Erythroblast (primary cell): Measurements from ENCODE around the gene TCIRG1.

ENCODE experiments used
- DNase-seq, 2 experiments: peaks; one replicate each; lab custom pipeline; 2025; lab: John Stamatoyannopoulos, UW
- GATA1 ChIP-seq: IDR thresholded peaks from 2 replicates; pipeline ENCODE4 v1.6.1; 2011; ENCODE audit warnings: low read depth, mild to moderate bottlenecking, control low read depth, low read length, moderate library complexity
- POLR2A ChIP-seq: IDR thresholded peaks from 2 replicates; pipeline ENCODE4 v1.6.1; 2011; ENCODE audit warnings: mild to moderate bottlenecking, low read length

The TCIRG1 gene

GRCh38 chr11:68076371-68077042, 37.7 kb downstream of the TCIRG1 start:
- peak in 1 of 2 experiments; percentile 25 for DNase-seq
- no peak for TF ChIP-seq GATA1
- no peak for TF ChIP-seq POLR2A

DNA sequence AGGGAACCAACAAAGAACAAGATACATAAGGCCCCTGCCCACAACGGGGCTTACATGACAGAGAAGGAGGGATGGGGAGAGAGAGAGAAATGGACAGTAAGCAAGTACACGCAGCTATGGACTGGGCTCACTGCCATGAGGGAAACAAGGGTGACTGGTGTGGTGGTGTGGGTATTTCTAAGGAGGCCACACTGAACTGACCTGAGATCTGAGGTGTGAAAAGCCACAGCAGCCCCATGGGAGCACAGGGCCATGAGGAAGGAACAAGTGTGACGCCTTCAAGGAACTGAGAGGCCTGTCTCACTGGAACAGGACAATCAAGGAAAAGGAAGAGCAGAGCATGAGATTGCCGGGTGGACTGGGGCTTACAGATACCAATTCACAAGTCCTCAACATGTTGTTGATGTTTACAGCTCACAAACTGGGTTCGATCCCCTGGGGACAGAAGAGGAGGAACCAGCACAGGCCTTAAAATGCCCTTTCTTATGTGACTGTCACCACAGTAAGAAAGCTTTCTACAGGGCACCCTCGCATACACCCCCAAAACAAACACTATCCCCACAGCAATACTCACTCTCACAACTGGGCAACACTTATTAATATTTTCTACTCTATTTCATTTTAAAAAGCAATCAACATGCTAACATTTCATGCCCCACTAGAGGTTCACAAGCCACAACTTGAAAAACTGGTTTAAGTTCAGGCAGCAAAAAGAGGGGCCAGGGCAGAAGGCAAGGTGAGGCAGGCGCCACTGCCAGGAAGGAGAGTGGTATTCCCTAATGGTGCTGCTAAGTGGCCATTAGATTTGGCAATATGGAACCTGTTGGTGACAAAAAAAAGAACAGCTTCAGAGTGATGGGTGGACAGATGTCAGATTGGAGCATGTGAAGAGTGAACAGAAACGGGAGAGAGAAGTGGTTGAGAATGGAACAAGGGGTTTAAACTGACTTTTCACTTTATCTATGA, 39.1 kb downstream of the TCIRG1 start:
- DNase-seq, result no peak
- TF ChIP-seq GATA1, result no peak
- no peak for TF ChIP-seq POLR2A

DNA sequence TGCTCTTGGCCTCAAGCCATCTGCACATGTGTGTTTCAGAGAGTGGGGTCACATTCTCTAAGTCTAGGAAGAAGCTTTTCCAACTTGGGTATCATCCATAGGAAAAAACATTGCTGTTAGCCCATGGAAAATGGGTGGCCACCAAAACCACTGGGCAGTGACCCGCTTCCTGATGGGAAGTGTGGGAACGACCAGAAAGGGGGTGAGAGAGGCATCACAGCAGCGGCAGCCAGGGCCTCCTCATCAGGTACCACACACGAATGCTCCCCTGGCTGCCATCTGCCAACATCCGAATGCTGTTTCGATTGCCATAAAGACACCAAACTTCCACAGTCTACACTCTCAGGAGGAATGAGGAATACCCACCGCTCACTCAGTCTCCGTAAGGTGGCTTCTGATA, 42.0 kb downstream of the TCIRG1 start:
- DNase-seq, result no peak
- TF ChIP-seq POLR2A, result no peak
- TF ChIP-seq GATA1, result no peak

DNA sequence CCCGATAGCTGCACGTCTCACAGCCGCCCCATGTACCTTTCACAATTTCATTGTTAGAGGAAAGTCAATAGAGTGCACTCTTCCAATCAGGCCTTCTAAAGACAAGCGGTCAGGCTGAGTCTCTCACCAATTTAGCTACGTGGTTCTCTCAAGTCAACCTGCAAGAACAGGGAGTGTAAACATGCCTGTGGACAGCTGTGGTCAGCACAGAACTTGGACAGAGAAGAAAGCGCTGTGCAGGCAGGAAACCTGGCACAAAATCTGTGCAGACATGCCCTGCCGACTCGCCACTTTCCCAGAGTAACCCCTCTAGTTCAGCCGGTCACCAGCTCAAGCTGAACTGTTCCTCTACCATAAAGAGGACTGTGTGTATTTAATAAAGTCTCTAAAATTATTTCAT, 42.9 kb downstream of the TCIRG1 start:
- DNase-seq, result no peak
- TF ChIP-seq GATA1, result no peak

DNA sequence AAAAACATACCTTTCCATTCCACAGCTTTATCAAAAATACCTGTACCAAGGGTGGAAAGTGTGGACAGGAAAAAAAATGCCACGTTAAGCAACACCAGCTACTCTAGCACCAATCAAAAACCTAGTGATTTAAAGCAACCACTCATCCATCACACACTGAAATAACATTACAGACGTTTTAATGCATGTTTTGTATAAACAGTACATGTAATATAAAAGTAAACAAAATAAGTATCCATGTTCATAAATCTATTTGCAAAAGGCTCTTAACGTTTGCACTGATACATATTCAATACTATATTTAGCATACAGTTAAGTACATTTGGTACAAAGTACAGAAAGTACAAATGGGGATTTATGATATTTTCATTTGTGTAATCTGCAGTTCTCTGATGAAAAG, 43.7 kb downstream of the TCIRG1 start:
- DNase-seq, result no peak
- TF ChIP-seq GATA1 (no peak), POLR2A (no peak)

DNA sequence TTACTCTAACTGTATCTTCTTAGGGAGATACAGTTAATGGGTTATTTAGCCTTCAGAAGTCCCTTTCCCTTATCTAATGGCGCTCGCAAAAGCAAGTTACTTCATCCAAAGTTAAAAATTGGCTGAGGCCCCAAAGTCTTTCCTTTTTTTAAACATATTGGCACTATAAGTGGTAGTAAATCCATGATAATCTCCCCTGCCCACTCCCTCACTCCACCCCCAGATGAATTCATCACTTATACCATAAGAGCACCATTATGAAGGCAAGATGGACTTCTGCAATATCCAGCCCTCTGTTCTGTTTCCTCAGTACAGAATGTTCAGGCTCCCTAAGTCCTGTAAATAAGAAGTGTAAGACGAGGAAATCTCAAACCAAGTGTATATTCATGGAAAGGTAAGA, 44.7 kb downstream of the TCIRG1 start:
- no peak for DNase-seq
- TF ChIP-seq GATA1, result no peak
- TF ChIP-seq POLR2A, result no peak

GRCh38 chr11:68089679-68090078, 50.9 kb downstream of the TCIRG1 start:
- no peak for DNase-seq
- no peak for TF ChIP-seq POLR2A
- TF ChIP-seq GATA1, result no peak

DNA sequence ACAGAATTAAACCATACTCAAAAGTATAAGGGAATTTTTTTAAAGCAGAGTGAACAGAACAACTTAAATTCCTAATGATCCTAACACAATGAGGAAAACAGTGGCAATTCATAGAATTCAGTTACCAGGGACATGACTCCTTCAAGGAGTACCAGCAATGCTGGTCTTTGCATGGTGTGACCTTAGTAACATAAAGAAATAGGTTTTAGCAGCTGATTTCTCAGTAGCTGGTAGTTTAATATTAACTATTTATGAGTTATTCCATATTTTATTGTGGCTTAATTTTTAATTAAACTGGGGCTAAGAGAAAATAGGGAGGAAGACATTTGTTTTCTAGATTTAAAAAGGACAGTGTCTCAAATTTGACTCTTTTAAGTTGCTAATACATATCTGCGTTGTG, 51.5 kb downstream of the TCIRG1 start:
- no peak for TF ChIP-seq GATA1
- TF ChIP-seq POLR2A, result no peak
- DNase-seq, result no peak

- TF ChIP-seq GATA1 (no peak), POLR2A (no peak)
- no peak for DNase-seq
These were observed 51.9 kb downstream of the TCIRG1 start for GRCh38 chr11:68090706-68091105.

DNA sequence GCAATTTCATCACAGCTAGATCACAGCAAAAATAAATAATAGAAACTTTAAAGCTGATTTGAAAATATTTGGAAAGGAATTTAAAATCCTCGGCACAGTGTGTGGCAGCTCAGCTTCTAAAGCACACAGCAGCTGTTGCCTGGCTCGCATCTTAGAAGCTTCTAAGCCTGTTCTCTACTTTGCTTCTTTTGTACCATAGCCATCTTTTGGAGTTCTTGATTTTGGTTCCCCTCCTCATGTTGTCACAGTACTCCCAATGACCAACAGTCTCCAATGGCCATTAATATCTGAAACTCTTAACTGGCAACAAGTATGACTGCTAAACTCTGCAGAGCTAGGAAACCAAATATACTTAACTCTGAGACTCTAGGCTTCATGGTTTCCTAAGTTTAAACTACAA, 53.6 kb downstream of the TCIRG1 start:
- TF ChIP-seq GATA1 (no peak), POLR2A (no peak)
- no peak for DNase-seq

DNA sequence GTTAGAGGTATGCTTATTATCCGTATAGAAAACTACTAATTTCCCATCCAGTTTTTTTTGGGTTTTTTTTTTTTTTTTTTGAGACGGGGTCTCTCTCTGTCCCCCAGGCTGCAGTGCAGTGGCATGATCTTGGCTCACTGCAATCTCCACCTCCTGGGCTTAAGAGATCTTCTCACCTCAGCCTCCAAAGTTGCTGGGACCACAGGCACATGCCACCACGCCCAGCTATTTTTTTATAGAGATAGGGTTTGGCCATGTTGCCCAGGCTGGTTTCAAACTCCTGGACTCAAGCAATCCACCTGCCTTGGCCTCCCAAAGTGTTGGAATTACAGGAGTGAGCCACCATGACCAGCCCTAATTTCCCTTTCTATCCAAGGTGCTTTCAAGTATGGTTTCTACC, 54.1 kb downstream of the TCIRG1 start:
- DNase-seq, result peak in 1 of 2 experiments; percentile 30

DNA sequence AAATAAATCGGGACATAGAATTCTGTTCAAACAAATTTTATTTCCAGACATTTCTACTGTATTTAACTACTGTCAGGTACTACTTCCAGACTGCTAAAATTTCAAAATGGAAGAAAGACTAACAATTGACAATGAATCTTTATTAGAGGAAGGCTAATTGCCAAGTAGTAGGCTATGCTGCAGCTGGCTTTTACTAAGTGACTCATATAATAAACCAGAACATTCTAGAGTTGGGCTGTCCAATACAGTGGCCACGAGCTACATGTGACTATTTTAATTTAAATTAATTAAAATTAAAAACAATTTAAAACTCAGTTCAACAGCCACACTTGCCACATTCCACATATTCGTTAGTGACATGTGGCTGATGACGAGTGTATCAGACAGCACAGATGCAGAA, 54.7 kb downstream of the TCIRG1 start:
- DNase-seq, result no peak
- TF ChIP-seq POLR2A (no peak), GATA1 (no peak)

DNA sequence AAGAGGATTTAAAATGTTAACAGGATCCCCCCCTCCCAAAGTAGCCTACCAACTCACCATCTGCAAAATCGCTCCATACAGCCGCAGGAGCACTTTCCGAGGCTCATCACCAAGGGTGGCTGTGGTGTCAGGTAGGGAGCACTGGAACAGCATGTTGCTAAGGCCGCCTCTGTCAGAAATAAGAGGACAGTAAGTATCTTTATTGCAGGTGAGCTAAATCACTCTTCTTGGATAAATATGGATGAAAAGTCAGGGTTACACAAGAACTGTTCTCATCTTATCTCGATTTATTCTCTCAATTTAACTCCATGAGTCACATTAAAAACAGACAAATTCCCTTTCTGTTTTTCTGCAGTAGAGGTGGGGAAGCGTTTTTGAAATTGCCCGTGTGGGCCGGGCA, 58.1 kb downstream of the TCIRG1 start:
- TF ChIP-seq GATA1 (no peak), POLR2A (no peak)
- DNase-seq, result no peak

- DNase-seq, result no peak
- no peak for TF ChIP-seq POLR2A
- TF ChIP-seq GATA1, result no peak
These were observed 60.2 kb downstream of the TCIRG1 start for GRCh38 chr11:68099057-68099456.
